HG02981 (cell line): ENCODE data around the gene MTCP1.
A peak's percentile ranks its signal among the peaks of the same experiment; 100 is the strongest.

Experiments
- ATAC-seq: cut with Tn5 transposase; IDR thresholded peaks from one replicate; pipeline ENCODE4 v1.9.1; 2021; ENCODE audit warnings: mild to moderate bottlenecking, moderate library complexity; ENCODE audit not compliant: unreplicated experiment

The MTCP1 gene

GRCh38 chrX:155054255-155054654 is 16.7 kb downstream of the MTCP1 start:
- no peak for ATAC-seq

- no peak for ATAC-seq
These were observed 17.3 kb downstream of the MTCP1 start for GRCh38 chrX:155053656-155054055.

GRCh38 chrX:155052738-155053498 is 18.0 kb downstream of the MTCP1 start:
- no peak for ATAC-seq

- no peak for ATAC-seq
These were observed 21.8 kb downstream of the MTCP1 start for GRCh38 chrX:155048977-155049619.

GRCh38 chrX:155046811-155047528 is 24.0 kb downstream of the MTCP1 start:
- ATAC-seq: no peak

GRCh38 chrX:155046129-155046810 is 24.7 kb downstream of the MTCP1 start:
- ATAC-seq: no peak

- no peak for ATAC-seq
These were observed 35.2 kb downstream of the MTCP1 start for GRCh38 chrX:155035688-155036087.

- ATAC-seq: no peak
These were observed 39.3 kb downstream of the MTCP1 start for GRCh38 chrX:155031657-155032056.

- no peak for ATAC-seq
These were observed 42.1 kb downstream of the MTCP1 start for GRCh38 chrX:155028877-155029291.

- peak; percentile 26 for ATAC-seq
These were observed 42.8 kb downstream of the MTCP1 start for GRCh38 chrX:155028129-155028528.

- ATAC-seq: no peak
These were observed 43.3 kb downstream of the MTCP1 start for GRCh38 chrX:155027509-155028066.

GRCh38 chrX:155026727-155027508 is 44.0 kb downstream of the MTCP1 start, which contains the start of gene FUNDC2:
Gene FUNDC2 (plus strand): TSS chrX:155026844. CDS start chrX:155026939, 95 bp downstream.
- peak; percentile 81 for ATAC-seq

- ATAC-seq: no peak
These were observed 44.6 kb downstream of the MTCP1 start for GRCh38 chrX:155026420-155026726.

GRCh38 chrX:155023907-155024833 is 46.8 kb downstream of the MTCP1 start:
- ATAC-seq: no peak

- no peak for ATAC-seq
These were observed 48.4 kb downstream of the MTCP1 start, which contains the start of gene F8 for GRCh38 chrX:155022585-155022984. Gene F8 (minus strand): TSS chrX:155022723. CDS start chrX:155022552, 171 bp downstream.

- ATAC-seq: no peak
These were observed 50.3 kb downstream of the MTCP1 start for GRCh38 chrX:155020591-155020990.
